WI38 (cell line): ENCODE measurements around the gene AFAP1.

ENCODE experiments used
- H3K4me3 ChIP-seq: 2 replicates; pipeline ENCODE4 v1.5.1; 2011; ENCODE audit warnings: low read depth, mild to moderate bottlenecking, control low read depth, low read length
- TF ChIP-seq, protein P1 (sequence below): IDR thresholded peaks from 2 replicates; pipeline ENCODE4 v1.5.1; 2012; ENCODE audit warnings: low read depth, mild to moderate bottlenecking, control low read depth, low read length

Gene AFAP1

DNA sequence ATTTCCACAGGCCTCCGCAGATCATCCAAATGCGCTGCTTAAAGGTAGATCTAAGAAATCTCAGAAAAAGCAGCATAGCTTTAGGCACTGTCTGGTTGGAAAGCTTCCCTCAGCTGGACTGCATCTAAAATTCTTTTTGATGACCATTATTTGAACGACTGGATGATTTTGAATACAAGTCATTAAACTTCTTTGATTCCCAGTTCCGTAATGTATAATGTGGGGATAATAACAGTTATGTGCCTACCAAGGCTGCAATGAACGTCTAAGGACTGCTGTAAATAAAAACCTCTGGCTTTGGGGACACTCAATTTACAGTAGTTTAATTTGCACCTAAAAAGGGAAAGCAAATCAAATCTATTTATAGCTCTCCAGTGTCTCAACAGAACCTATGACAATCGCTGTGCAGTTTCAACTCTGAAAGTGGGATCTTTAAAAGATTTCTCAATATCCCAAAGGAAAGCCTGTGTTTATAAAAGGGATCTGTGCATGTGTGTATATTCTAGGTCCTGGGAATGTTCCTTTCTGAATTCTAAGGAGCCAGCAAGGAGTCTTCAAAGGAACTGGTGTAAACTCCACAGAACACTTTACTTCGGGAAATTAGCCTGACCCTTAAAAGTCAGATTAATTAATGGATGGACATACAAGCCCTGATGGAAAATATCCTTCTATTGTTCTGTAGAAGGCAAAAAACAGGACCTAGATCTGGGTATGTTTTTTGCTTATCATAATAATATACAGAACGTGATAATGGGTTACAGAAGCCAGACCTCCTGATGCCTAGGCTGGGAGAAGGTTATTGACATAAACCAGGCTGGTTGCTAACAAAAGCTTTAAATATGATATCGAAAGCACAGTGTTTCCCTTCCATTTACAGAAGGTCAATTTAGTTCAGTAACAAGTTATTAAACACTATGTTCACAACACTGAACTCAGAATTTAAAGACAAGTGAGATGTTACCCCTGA, 53.4 kb downstream of the AFAP1 start:
- TF ChIP-seq, protein P1, sequence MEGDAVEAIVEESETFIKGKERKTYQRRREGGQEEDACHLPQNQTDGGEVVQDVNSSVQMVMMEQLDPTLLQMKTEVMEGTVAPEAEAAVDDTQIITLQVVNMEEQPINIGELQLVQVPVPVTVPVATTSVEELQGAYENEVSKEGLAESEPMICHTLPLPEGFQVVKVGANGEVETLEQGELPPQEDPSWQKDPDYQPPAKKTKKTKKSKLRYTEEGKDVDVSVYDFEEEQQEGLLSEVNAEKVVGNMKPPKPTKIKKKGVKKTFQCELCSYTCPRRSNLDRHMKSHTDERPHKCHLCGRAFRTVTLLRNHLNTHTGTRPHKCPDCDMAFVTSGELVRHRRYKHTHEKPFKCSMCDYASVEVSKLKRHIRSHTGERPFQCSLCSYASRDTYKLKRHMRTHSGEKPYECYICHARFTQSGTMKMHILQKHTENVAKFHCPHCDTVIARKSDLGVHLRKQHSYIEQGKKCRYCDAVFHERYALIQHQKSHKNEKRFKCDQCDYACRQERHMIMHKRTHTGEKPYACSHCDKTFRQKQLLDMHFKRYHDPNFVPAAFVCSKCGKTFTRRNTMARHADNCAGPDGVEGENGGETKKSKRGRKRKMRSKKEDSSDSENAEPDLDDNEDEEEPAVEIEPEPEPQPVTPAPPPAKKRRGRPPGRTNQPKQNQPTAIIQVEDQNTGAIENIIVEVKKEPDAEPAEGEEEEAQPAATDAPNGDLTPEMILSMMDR, result no peak
- no peak overlapping the region for H3K4me3 ChIP-seq

DNA sequence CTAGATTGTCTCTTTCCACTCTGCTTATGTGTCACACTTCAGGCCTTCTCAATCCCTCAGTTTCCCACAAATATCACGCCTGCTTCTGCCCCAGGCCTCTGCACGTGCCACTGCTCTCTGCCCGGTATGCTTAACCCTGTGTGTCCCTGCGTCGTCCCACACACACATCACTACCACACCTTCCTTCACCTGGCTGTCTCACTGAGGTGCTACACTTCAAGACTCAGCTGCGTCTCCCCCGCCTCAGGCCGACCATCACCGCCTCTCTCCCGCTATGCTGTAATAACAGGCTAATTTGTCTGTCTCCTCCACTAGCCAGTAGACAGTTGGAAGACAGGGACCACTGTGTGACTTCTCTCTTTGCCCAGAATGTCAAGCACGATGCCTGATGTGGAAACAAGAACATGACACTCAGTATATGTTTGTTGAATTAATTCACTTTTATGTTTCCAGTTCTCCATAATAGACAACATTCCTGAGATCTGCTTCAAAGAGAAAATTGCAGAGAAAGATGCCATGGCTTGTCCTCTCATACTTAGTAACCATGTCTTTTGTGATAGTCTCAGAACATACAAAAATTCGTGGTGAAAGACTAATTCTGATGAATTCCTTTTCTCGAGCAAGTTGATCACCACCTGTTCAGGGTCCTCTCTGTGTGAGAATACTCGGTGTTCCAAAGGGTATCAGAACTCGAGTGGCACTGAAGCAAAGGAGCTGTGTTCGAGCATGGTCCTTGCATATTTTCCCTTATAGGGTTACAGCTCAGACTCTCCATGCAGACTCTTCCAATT, 54.2 kb downstream of the AFAP1 start:
- H3K4me3 ChIP-seq, result no peak overlapping the region
- TF ChIP-seq, protein P1, result no peak

DNA sequence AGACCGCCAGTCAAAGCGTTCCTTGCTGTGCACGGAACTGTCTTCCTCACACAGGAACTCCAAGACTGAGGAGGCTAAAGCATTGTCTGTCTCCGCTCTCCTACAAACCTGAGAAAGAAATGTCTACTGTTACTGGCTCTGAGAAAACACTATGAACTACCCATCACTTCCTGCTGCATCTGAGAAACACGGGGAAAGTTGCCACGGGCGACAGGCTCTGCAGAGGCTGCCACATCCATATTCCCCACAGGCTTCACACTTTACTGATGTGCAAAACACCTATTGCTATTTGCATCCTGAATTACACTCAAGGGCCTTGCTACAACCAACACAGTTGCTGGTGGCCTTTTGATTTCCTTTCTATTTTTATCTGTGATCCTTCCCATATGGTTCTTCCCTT, 59.0 kb downstream of the AFAP1 start:
- TF ChIP-seq, protein P1, result no peak
- H3K4me3 ChIP-seq, result no peak overlapping the region

DNA sequence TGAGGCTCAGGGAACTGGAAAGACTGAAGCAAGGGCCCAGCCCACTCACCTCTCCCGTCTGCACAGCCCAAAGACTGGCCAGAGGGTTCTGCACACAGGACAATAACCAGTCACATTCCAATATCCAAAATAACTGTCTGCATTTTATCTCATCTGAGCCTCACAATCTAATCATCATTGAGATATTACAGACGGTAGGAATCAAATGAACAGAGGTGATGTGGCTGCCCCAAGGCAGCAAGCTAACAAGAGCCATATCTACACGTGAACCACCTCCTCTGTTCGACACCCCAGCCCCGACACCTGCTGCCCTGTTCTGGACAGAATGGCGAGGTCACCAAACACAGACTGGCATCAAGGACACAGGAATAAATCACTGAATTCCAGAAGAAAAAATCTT, 60.5 kb downstream of the AFAP1 start:
- TF ChIP-seq, protein P1, result no peak
- no peak overlapping the region for H3K4me3 ChIP-seq

DNA sequence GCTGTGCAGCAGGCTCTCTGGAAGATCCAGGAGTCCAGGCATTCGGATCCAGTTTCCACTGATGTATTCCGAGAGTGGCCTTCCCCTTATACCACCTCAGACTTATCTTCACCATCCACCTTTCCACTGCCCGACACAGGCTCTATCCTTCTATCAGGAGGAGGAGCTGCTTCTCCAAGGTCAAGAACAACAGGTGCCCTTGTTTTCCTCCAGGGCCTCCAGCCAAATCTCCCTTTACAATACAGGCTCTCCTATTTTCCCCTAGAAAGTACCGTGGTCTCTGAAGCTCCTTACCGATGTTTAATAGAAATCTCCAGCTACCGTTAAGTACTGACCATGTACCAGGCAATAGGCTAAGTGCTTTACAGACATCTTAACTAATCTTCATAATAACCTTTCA, 61.3 kb downstream of the AFAP1 start:
- TF ChIP-seq, protein P1, result no peak
- no peak overlapping the region for H3K4me3 ChIP-seq

DNA sequence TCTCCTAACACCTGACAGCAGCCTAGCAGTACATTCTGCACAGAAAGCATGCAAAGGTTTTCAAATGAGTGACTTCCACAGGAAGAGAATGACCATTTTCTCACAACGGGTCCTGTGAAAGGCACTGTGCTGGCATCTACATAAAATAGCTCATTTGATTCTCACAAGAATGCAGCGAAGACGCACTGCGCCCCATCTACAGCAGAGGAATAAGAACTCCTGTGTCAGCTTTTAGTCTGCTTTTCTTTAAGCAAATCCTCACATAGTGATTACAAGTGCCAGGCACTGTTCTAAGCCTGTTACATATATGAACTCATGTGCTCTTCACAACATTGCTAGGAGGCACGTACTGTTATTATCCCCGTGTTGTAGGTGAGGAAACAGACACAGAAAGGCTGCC, 62.5 kb downstream of the AFAP1 start:
- no peak overlapping the region for H3K4me3 ChIP-seq
- TF ChIP-seq, protein P1, result no peak
